Kidney (tissue), 14 donors: Measurements from ENCODE around the gene B3GNT5. TPM values are rescaled to one million over a fixed set of nuclear protein-coding genes. Genes with fewer than 3 reads are reported as not detected.

Experiments used
- DNase-seq, 5 donors: peaks; one replicate each; pipeline ENCODE4 v3.0.0-alpha.2; 2013 to 2020
- FAIRE-seq: peaks from 2 replicates; lab custom pipeline; 2012; peaks lifted over from hg19 to GRCh38; lab: Jason Lieb, UNC
- H3K27ac ChIP-seq, 2 donors: one replicate each; pipeline ENCODE4 v1.7.0; 2013; ENCODE audit warnings: low read depth in 2 of 2, low read length in 2 of 2, inconsistent platforms in 1 of 2
- H3K27me3 ChIP-seq: one replicate; pipeline ENCODE4 v1.7.1; 2013; ENCODE audit warnings: low read length, inconsistent platforms; ENCODE audit not compliant: control insufficient read depth, insufficient read depth
- H3K36me3 ChIP-seq, 3 donors: one replicate each; pipeline versions ENCODE4 v1.7.0 to v1.7.1; 2013; ENCODE audit warnings: low read length in 3 of 3, control low read depth in 1 of 3, inconsistent platforms in 1 of 3; ENCODE audit not compliant: insufficient read depth in 3 of 3, control insufficient read depth in 2 of 3
- H3K4me1 ChIP-seq, 3 donors: one replicate each; pipeline versions ENCODE4 v1.7.0 to v1.7.1; 2013; ENCODE audit warnings: low read length in 3 of 3, inconsistent platforms in 1 of 3, low read depth in 1 of 3; ENCODE audit not compliant: control insufficient read depth in 2 of 3, insufficient read depth in 2 of 3
- H3K4me3 ChIP-seq, 3 donors: one replicate each; pipeline versions ENCODE4 v1.7.0 to v1.8.1; 2013; ENCODE audit warnings: low read length in 3 of 3, control low read depth in 1 of 3, inconsistent platforms in 1 of 3
- H3K9ac ChIP-seq, 3 donors: one replicate each; pipeline versions ENCODE4 v1.7.0 to v1.7.1; 2013; ENCODE audit warnings: low read length in 3 of 3, control low read depth in 1 of 3, inconsistent platforms in 1 of 3
- H3K9me3 ChIP-seq, 3 donors: one replicate each; pipeline versions ENCODE4 v1.7.0 to v1.7.1; 2013; ENCODE audit warnings: low read length in 3 of 3, control low read depth in 1 of 3, inconsistent platforms in 1 of 3; ENCODE audit not compliant: control insufficient read depth in 2 of 3, insufficient read depth in 1 of 3
- intact Hi-C: fragments of 100-400 bp; cut with DNase I; formaldehyde crosslinking; loops from one replicate; pipeline ENCODE4 v1.11.1; 2022
- polyA plus RNA-seq: library from polyadenylated mRNA; stranded (reverse); fragments of 350-450 nt; fragmentation: Illumina TruSeq; extraction: RNeasy Lipid Tissue Mini Kit (QIAGEN cat#74804); gene quantifications from one replicate; pipeline ENCODE4 v1.2.3, GENCODE V29; 2014; ENCODE audit warnings: low read depth, low replicate concordance; ENCODE audit not compliant: insufficient read depth
- total RNA-seq: library from RNA; stranded (reverse); fragmentation: NEBNext Ultra II Directional; extraction: Animal tissue kit (Norgen Biotek cat#: 25700); gene quantifications from one replicate; pipeline ENCODE4 v1.2.1, GENCODE V29; 2021
- TF ChIP-seq, protein P1 (sequence below): IDR thresholded peaks from 3 replicates; pipeline ENCODE4 v1.5.1; 2012; ENCODE audit warnings: mild to moderate bottlenecking, moderate library complexity, borderline replicate concordance; ENCODE audit not compliant: insufficient read depth; ENCODE audit errors: extremely low read depth
- donor health status: control.
- donor health status: control.
- donor health status: control.
- donor health status: control.
- donor health status: control.
- donor health status: DM: yes; HTN: yes; CAD: no.
- donor health status: Normal renal cell carcinoma (clear cell type).

Gene B3GNT5
- total and polyA plus RNA-seq, 2 donors from 2014 or later = 2.4 to 9.9 TPM

DNA sequence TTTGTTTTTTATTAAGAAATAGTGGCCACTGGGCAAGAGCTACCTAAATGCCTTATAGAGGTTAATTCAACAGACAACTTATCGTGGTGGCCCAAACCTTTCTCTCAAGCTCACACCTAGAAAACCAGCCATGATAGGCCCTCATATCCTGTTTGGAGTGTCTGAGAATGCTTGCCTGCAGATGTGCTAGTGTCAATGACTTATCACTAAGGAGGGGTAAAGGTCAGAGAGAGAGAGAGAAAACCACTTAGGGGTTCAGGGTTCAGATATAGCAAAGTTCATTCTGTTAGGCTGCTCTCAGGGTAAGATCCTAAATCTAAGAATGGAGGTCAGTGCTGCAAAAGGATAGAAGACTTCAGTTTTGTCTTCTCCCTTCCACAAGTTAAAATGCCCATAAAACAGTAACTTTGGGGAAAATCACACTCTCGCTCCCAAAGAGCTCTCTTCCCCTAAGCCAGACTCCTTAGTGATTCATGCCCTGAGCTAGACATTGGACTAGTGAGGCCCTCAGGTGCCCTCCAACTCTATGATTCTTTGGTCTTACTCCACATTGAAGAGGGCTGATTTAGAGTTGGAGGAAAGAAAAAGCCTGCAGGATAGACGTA, 30.3 kb upstream of the B3GNT5 start:
- no peaks in the 10 kb centered on the region for H3K36me3 ChIP-seq
- no peak overlapping the region for H3K9ac ChIP-seq
- intact Hi-C loops = no loop called here
- no peaks in the 10 kb centered on the region for H3K4me1 ChIP-seq
- no peak overlapping the region for H3K27ac ChIP-seq
- TF ChIP-seq, protein P1, sequence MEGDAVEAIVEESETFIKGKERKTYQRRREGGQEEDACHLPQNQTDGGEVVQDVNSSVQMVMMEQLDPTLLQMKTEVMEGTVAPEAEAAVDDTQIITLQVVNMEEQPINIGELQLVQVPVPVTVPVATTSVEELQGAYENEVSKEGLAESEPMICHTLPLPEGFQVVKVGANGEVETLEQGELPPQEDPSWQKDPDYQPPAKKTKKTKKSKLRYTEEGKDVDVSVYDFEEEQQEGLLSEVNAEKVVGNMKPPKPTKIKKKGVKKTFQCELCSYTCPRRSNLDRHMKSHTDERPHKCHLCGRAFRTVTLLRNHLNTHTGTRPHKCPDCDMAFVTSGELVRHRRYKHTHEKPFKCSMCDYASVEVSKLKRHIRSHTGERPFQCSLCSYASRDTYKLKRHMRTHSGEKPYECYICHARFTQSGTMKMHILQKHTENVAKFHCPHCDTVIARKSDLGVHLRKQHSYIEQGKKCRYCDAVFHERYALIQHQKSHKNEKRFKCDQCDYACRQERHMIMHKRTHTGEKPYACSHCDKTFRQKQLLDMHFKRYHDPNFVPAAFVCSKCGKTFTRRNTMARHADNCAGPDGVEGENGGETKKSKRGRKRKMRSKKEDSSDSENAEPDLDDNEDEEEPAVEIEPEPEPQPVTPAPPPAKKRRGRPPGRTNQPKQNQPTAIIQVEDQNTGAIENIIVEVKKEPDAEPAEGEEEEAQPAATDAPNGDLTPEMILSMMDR = no peak
- DNase-seq = no peak
- FAIRE-seq = no peak
- H3K9me3 ChIP-seq = no peaks in the 10 kb centered on the region
- H3K27me3 ChIP-seq = no peaks in the 10 kb centered on the region
- H3K4me3 ChIP-seq = no peak overlapping the region

DNA sequence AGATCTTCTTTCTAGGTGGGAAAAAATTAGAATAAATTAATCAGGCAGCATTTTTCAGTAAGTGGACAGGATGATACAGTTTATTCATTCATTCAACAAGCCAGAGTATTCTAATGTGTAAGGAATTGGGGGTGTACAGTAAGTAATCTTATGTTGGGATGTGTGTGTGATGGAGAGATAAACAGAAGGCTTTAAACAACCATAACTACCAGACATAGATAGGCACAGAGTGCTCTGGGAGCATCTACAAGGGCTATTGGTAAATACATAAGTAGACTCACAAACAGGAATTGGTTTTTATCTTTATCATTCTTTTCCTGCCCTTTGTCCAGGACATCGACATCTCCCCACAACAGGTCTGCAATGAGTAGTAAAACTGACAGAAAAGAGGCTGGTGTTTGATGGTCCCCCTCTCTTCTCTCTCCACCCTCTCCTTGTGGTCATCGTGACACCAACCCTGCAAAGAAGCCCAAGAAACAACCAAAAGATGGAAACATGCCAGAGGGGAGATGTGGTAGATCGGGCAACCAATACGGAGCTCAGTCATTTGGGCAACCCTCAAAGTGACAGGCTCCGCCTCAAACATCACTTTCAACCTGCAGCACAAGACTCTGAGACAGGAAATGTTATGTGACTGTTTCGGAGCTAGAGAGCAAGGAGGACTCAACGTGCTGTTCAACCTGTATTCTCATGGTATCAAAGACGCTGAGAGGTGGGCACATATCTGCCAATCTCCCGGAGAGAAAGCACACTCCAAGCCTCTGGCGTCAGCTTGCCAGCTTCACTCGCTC, 28.7 kb upstream of the B3GNT5 start:
- TF ChIP-seq, protein P1 = no peak
- no peaks in the 10 kb centered on the region for H3K4me1 ChIP-seq
- no peak overlapping the region for H3K9ac ChIP-seq
- no peaks in the 10 kb centered on the region for H3K36me3 ChIP-seq
- no peak overlapping the region for H3K27ac ChIP-seq
- no peaks in the 10 kb centered on the region for H3K9me3 ChIP-seq
- no peak overlapping the region for H3K4me3 ChIP-seq
- intact Hi-C loops = no loop called here
- DNase-seq (no peak), FAIRE-seq (no peak)
- H3K27me3 ChIP-seq = no peaks in the 10 kb centered on the region

DNA sequence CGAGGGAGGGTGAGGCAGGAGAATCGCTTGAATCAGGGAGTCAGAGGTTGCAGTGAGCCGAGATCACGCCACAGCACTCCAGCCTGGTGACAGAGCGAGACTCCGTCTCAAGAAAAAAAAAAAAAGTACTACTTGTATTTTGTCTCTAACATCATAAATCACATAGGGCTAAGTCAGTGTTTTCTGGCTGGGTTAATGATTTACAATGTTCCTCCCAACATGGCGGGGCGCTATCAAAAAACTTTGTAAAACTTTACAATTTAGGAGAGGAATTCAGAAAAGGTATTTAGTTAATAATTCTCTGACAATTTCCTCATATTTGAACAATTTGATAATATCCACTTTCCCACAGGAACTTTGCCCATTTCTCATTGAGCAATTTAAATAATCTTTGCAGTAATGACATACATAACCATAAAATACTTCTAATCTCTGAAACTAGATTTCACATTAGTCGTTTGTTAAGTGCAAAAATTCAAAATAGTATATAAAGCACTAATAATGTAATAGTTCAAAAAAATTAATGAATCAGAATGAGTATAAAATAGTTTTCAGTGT, 26.6 kb upstream of the B3GNT5 start:
- intact Hi-C loops = no loop called here
- FAIRE-seq = no peak
- no peak overlapping the region for H3K4me3 ChIP-seq
- H3K27ac ChIP-seq = no peak overlapping the region
- H3K9me3 ChIP-seq = no peaks in the 10 kb centered on the region
- H3K27me3 ChIP-seq = no peaks in the 10 kb centered on the region
- H3K4me1 ChIP-seq = no peaks in the 10 kb centered on the region
- DNase-seq = peak in 1 of 5 donors; percentile 35
- no peak overlapping the region for H3K9ac ChIP-seq
- TF ChIP-seq, protein P1 = no peak
- no peaks in the 10 kb centered on the region for H3K36me3 ChIP-seq
